ENCODE measurements around the gene RBM15.

The RBM15 gene

GRCh38 chr1:110361856-110362255 lies 22.7 kb downstream of the RBM15 start:
- DNase-seq (no peak), ATAC-seq (no peak)
- no peaks in the 10 kb centered on the region for H3K9me3 Mint-ChIP-seq
- H3K27ac Mint-ChIP-seq = peak overlapping the region in 1 of 2 donors; percentile 41
- no peak overlapping the region for H3K4me3 Mint-ChIP-seq
- H3K4me1 Mint-ChIP-seq = no peaks in the 10 kb centered on the region
- H3K27me3 Mint-ChIP-seq = no peaks in the 10 kb centered on the region

- ATAC-seq (no peak), DNase-seq (no peak)
- Mint-ChIP-seq H3K27me3 (no peaks in the 10 kb centered on the region), H3K27ac (peak overlapping the region in 1 of 2 donors; percentile 19), H3K9me3 (no peaks in the 10 kb centered on the region), H3K4me3 (no peak overlapping the region), H3K4me1 (no peaks in the 10 kb centered on the region)
These were observed 25.0 kb downstream of the RBM15 start for GRCh38 chr1:110364221-110364620.

GRCh38 chr1:110370827-110371226 lies 31.6 kb downstream of the RBM15 start:
- H3K27me3 Mint-ChIP-seq = no peaks in the 10 kb centered on the region
- H3K4me1 Mint-ChIP-seq = peaks cover 8% of the 10 kb centered on the region
- no peak overlapping the region for H3K4me3 Mint-ChIP-seq
- peak overlapping the region in 1 of 2 donors; percentile 5 for H3K27ac Mint-ChIP-seq
- peak; percentile 93 for ATAC-seq
- DNase-seq = no peak
- no peaks in the 10 kb centered on the region for H3K9me3 Mint-ChIP-seq

- Mint-ChIP-seq H3K4me1 (peaks cover 3% of the 10 kb centered on the region), H3K4me3 (no peak overlapping the region), H3K27me3 (no peaks in the 10 kb centered on the region), H3K27ac (peak overlapping the region in 1 of 2 donors; percentile 11), H3K9me3 (no peaks in the 10 kb centered on the region)
- ATAC-seq (no peak), DNase-seq (no peak)
These were observed 36.3 kb downstream of the RBM15 start for GRCh38 chr1:110375490-110375889.

GRCh38 chr1:110380672-110381283 lies 41.6 kb downstream of the RBM15 start:
- Mint-ChIP-seq H3K4me3 (no peak overlapping the region), H3K4me1 (peaks cover 12% of the 10 kb centered on the region), H3K9me3 (no peaks in the 10 kb centered on the region), H3K27me3 (no peaks in the 10 kb centered on the region), H3K27ac (peak overlapping the region in 1 of 2 donors; percentile 38)
- DNase-seq = no peak
- ATAC-seq = no peak

GRCh38 chr1:110383251-110383990 lies 44.2 kb downstream of the RBM15 start:
- H3K4me3 Mint-ChIP-seq = no peak overlapping the region
- H3K27me3 Mint-ChIP-seq = no peaks in the 10 kb centered on the region
- H3K9me3 Mint-ChIP-seq = no peaks in the 10 kb centered on the region
- DNase-seq = no peak
- H3K27ac Mint-ChIP-seq = peak overlapping the region; percentile 31 to 77
- H3K4me1 Mint-ChIP-seq = peaks cover 12% of the 10 kb centered on the region
- ATAC-seq = no peak

- H3K4me1 Mint-ChIP-seq = peaks cover 12% of the 10 kb centered on the region
These were observed 45.6 kb downstream of the RBM15 start for GRCh38 chr1:110384581-110385321.

GRCh38 chr1:110385369-110385768 lies 46.2 kb downstream of the RBM15 start:
- ATAC-seq (no peak), DNase-seq (no peak)
- H3K4me3 Mint-ChIP-seq = no peak overlapping the region
- H3K27me3 Mint-ChIP-seq = no peaks in the 10 kb centered on the region
- H3K4me1 Mint-ChIP-seq = peaks cover 12% of the 10 kb centered on the region
- peak overlapping the region in 1 of 2 donors; percentile 0 for H3K27ac Mint-ChIP-seq
- H3K9me3 Mint-ChIP-seq = no peaks in the 10 kb centered on the region

More at GRCh38 chr1:110384581-110385321, 45.6 kb downstream of the RBM15 start:
- no peak overlapping the region for H3K4me3 Mint-ChIP-seq
- no peaks in the 10 kb centered on the region for H3K9me3 Mint-ChIP-seq
- H3K27ac Mint-ChIP-seq = no peak overlapping the region
- H3K27me3 Mint-ChIP-seq = no peaks in the 10 kb centered on the region
- ATAC-seq = no peak
- no peak for DNase-seq

GRCh38 chr1:110387048-110387754 lies 48.0 kb downstream of the RBM15 start:
- Mint-ChIP-seq H3K9me3 (no peaks in the 10 kb centered on the region), H3K27me3 (no peaks in the 10 kb centered on the region), H3K27ac (no peak overlapping the region), H3K4me3 (no peak overlapping the region), H3K4me1 (peaks cover 12% of the 10 kb centered on the region)
- ATAC-seq (no peak), DNase-seq (no peak)

- H3K27me3 Mint-ChIP-seq = no peaks in the 10 kb centered on the region
- DNase-seq = no peak
- H3K4me3 Mint-ChIP-seq = no peak overlapping the region
- ATAC-seq = no peak
- H3K4me1 Mint-ChIP-seq = no peaks in the 10 kb centered on the region
- H3K9me3 Mint-ChIP-seq = no peaks in the 10 kb centered on the region
- H3K27ac Mint-ChIP-seq = no peak overlapping the region
These were observed 50.9 kb downstream of the RBM15 start for GRCh38 chr1:110390096-110390495.

GRCh38 chr1:110390692-110391245 lies 51.6 kb downstream of the RBM15 start, which contains the start of gene SLC16A4:
TSS of gene SLC16A4 (minus strand) at chr1:110391026. CDS start at chr1:110389323, 1,703 bp downstream.
- H3K4me1 Mint-ChIP-seq = no peaks in the 10 kb centered on the region
- no peak for DNase-seq
- H3K27ac Mint-ChIP-seq = no peak within 1 kb of the TSS

GRCh38 chr1:110393286-110393685 lies 54.1 kb downstream of the RBM15 start:
- no peaks in the 10 kb centered on the region for H3K4me1 Mint-ChIP-seq
- no peak for ATAC-seq

More at GRCh38 chr1:110390692-110391245, 51.6 kb downstream of the RBM15 start, which contains the start of gene SLC16A4:
- no peak for ATAC-seq
- no peaks in the 10 kb centered on the region for H3K9me3 Mint-ChIP-seq
- no peak within 1 kb of the TSS for H3K4me3 Mint-ChIP-seq
- H3K27me3 Mint-ChIP-seq = no peaks in the 10 kb centered on the region

GRCh38 chr1:110393691-110394492 lies 54.7 kb downstream of the RBM15 start:
- Mint-ChIP-seq H3K4me1 (no peaks in the 10 kb centered on the region), H3K27ac (peak overlapping the region in 1 of 2 donors; percentile 50), H3K4me3 (no peak overlapping the region), H3K27me3 (no peaks in the 10 kb centered on the region), H3K9me3 (no peaks in the 10 kb centered on the region)
- ATAC-seq = no peak
- no peak for DNase-seq

More at GRCh38 chr1:110393286-110393685, 54.1 kb downstream of the RBM15 start:
- DNase-seq = no peak
- no peaks in the 10 kb centered on the region for H3K27me3 Mint-ChIP-seq
- no peaks in the 10 kb centered on the region for H3K9me3 Mint-ChIP-seq
- H3K4me3 Mint-ChIP-seq = no peak overlapping the region
- H3K27ac Mint-ChIP-seq = no peak overlapping the region

- Mint-ChIP-seq H3K4me1 (no peaks in the 10 kb centered on the region), H3K9me3 (no peaks in the 10 kb centered on the region), H3K27ac (no peak overlapping the region), H3K4me3 (no peak overlapping the region), H3K27me3 (no peaks in the 10 kb centered on the region)
- DNase-seq (no peak), ATAC-seq (no peak)
These were observed 55.3 kb downstream of the RBM15 start for GRCh38 chr1:110394493-110394820.

Data from stimulated activated naive CD8-positive, alpha-beta T cell treated with anti-CD3 and anti-CD28 coated beads, Interleukin-15, amount 100 ng/mL, for 72 hours (primary cell).